Activated effector memory CD4-positive, alpha-beta T cell treated with Interleukin-2 at 50 U/mL for 16 hours (primary cell): ENCODE results near the gene FBXO7.

Experiments
- DNase-seq: peaks from one replicate; pipeline ENCODE4 v3.0.0-alpha.2; 2020

The FBXO7 gene

DNA sequence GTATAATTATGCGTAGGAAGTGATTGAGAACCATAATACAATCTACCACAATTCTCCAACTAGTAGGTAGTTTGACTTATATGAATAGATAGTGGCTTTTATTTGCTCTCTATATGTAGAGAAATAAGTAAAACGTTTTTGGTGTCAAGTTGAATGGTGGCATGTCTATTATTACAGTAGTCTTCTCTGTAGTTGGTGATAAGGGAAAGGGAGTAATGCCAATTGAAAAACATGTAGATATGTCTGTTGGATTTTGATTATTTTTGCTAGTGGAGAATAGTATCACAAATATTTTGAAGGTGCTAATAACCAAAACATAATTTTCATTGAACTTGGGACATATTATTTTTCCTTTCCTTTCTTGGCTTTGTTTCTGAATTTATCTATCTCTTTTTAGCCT, 17.5 kb downstream of the FBXO7 start:
- DNase-seq: no peak

DNA sequence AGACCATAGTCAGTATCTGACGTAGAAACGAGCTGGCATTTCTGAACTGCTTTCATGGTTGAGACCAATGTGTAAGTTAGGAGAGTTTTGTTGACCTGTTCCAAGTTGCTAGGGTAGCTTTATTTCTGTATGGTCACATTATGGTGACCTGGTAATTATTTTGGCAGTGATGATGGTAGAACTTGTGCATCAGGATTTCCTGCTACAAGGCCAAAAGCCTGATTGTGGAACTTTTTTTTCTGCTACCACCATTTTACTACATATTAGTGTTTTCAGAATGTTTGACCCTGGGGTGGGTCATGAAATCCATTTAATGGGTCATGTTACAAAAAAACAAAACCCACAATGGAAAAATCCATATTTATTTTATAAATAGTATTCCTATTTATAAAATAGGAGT, 18.9 kb downstream of the FBXO7 start:
- DNase-seq: no peak

DNA sequence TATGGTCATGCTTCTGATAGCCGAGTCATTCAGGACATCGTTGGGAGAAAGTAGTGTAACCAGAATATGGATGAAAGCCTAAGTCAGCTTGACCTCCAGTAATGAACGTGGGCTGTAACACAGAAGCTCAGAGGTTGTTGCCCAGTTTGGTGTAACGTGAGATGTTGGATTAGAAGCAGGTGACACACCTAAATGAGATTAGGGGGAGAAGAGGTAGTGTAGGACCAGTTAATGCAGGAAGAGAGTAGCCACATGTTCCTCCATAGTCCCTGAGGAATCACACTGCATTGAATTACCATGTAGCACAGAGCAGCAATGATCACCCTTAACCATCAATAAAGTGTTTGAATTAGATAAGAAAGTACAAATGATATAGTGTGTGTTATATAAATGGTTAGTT, 20.4 kb downstream of the FBXO7 start:
- no peak for DNase-seq

DNA sequence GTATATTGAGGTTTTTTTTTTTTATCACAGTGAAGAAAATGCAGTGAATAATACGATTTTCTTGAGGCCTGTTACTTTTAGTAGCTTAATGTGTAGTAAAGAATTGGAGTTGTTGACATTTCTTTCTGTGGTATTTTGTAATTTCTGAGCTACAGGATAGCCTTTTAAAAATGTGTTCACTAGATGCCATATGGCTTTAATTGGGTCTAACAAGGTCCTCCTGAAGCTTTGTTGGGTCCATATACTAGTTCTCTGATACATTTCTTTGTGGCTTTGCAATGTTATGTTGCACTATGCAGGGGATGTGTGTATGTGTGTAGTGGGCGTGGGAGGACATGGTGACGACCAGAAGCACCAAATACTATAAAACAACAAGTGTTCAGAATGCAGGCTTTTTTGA, 25.1 kb downstream of the FBXO7 start:
- DNase-seq: no peak

DNA sequence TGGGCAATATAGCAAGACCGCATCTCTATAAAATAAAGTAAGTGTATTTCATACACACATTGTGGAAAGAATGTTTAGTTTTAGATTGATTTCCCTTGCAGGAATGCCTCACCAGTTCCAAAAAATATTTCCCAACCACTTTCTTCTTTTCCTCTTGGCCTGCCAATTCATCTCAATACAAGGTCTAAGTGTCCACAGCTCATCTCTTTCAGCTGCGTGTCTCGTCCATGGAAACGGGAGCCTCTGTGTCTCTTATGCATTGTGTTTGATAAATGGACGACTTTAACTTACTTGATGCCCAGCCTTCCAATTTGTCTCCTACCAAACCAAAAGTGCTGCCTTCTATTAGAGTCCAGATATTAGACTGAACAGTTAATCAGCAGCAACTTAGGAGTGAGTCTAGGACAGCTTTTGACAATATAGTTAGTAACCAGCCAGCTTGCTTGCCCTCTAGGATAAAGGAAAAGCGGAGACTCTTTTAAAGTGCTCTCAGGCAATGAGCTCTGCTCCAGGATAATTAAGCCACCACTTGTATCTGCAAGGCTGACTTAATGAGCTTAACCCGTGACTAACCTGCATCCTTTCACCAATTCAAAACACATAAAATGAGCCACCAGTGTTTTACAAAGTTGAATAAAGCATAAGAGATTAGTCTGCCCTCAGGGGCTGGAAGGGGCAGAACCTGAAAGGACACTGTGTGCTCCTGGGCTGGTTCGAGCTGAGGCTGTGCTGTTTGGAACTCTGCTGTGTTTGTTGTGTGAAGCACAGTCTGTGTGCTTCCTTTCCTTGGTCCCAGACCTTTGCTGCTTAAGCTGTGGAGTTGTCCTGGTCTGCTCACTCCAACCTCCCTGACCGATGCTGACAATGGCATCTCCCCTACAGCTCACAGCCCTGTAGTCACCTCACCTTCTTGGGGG, 27.5 kb downstream of the FBXO7 start:
- DNase-seq: no peak

DNA sequence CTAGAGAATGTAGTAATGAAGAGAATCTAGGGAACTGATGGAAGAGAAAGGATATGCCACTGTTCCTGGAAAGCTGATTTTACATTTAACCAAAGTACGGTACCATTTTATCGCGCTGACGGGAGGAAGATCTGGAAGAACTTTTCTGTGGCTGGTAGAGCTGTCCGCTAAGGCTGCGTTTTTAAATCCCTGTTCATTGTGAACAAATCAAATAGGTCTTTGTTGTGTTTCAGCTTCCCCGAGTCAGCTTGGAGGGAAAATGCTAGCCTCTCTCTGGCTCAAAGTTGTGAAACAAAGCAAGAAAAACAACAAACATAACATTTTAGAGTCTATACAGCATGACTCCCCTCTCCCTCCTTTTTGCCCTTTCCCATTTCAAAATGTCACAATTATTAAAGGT, 34.4 kb downstream of the FBXO7 start:
- DNase-seq: no peak

DNA sequence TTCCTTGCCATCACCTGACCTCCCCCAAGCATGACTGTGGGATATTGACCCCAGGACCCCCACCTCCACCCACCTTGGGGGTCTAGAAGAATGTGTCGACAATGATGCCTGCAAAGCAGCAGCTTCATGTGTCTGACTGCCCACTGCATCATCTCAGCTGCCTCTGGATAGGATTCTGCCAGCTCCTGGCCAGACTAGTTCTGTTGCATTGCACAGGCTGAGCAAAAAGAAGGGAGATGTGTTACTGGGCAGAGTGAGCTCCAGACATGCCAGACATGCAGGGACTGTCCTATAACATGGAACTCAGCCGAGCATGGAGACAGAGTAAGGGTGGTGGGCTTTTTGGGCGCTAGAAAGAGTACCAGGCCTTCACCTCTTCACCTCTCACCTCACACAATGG, 36.7 kb downstream of the FBXO7 start:
- no peak for DNase-seq

DNA sequence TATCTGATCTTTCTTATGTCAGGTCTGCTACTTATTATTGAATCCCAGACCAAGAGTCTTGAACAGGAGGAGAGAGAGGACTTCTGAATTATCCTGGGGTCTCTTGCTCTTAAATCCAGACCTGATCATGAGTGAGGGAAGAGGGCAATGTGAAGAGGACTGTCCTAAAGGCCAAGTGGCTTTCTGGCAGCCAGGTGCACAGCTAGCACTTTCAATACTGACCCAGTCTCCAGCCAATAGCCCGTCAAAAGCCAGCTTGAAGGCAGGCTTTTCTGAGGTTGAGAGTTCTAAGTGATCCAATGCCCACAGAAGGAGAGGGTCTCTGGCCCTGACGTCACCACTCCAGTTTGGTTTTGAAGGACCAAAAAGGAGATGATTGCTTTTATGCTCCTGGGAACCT, 37.2 kb downstream of the FBXO7 start:
- no peak for DNase-seq

DNA sequence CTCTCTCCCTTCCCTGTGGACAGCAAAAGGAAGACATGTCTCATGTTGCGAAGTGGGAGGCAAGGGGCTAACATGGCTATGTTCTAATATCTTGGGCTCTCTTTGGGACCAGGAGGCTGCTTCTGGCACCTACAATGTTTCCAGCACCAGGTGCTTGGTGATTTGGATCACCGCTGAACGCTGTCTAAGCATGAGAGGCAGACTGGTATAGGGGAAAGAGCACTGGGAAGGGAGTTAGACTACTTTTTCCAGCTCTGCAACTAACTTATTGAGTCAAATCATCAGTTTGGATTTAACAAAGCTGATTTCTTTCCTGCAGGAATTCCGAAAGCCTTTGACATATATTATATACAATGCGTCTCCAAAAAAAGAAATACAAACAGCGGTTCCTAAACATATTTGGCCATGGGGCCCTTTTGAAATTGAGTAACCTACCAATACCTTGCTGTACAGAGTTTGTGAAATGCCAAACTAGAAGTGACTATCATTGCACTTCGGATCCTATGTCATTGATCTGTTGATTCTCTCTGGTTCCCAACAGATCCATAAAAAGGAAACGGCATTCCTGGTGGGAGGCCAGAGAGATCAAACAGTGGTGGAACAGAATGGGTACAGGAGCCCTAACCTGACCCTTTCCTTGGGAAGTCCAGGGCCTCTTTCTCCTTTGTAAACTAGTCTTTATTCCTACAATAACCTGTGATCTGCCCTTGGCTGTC, 37.8 kb downstream of the FBXO7 start:
- no peak for DNase-seq

DNA sequence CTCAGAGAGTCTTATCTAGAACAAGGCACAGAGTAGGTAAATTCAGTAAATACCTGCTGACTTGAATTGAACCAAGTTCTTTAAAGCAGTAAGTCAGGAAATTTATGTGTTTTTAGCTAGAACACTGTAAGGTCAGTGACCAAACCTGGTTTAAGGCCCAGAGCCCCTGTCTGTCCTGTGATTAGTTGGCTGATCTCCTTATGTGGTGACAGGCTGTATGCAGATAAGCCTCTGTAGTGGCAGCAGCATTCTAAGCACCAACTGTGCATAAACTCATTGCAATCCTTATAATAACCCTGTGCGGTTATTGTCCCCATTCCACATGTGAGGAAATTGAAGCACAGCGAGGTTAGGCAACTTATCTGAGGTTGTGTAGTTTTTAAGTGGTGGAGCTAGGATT, 40.5 kb downstream of the FBXO7 start:
- no peak for DNase-seq

DNA sequence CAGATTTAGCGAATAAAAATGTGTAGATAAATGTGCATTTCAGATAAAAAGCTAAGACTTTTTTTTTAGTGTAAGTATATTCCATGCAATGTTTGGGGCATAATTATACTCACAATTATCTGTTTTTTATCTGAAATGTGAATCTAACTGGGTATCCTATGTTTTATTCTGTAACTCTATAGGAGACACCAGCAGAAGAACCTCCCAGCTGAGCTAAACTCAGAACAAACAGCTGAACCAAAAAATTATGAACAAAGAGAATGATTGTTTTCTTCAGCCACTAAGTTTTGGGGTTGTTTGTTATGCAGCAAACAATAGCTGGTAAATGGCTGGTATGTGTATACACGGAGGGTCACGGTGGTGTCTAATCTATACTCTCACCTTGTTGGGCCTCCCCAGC, 42.9 kb downstream of the FBXO7 start:
- DNase-seq: no peak

DNA sequence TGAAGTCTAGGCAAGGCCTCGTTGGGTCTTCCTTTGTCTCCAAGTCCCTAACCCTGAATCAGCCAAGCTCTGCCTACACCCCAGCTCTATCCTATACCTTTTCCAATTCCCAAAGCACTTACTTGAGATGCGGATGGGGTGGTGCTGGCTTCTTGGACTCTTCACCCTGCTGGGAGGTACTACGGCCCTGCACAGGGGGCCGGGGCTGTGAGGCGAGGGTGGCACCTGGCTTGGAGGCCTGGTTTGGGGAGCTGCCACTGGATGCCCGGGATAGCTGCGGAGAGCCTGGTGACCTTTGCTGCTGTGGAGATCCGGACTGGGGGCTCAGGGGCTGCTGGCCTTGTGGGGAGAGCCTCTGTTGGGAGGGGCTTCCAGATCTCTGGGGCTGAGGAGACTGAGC, 43.3 kb downstream of the FBXO7 start:
- no peak for DNase-seq

DNA sequence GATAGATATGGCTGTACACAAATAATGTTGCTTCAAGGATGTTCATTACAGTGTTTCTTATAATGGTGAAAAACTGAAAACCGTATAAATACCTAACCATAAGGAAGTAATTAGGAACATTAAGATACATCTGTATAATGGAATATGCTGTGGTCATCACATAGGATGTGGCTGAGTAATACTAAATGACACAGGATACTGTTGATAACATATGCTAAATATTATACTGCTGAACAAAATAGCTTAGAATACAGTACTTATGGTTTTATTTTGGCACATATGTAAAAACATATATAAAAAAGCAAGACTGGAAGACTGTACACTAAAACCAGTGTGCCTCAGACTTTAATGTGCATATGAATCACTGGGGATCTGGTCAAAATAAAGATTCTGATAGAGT, 43.8 kb downstream of the FBXO7 start:
- no peak for DNase-seq

DNA sequence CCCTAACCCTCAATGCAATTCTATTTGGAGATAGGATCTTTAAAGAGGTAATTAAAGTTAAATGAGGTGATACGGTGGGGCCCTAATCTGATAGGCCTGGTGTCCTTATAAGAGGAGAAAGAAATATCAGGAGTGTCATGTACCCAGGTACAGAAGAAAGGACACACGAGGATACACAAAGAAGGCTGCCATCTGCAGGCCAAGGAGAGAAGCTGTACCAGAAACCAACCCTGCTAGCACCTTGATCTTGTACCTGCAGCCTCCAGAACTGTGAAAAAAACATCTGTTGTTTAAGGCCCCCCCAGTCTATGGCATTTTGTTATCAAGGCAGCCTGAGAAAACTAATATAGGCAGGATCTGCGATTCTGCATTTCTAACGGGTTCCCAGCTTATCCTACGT, 44.2 kb downstream of the FBXO7 start:
- no peak for DNase-seq

DNA sequence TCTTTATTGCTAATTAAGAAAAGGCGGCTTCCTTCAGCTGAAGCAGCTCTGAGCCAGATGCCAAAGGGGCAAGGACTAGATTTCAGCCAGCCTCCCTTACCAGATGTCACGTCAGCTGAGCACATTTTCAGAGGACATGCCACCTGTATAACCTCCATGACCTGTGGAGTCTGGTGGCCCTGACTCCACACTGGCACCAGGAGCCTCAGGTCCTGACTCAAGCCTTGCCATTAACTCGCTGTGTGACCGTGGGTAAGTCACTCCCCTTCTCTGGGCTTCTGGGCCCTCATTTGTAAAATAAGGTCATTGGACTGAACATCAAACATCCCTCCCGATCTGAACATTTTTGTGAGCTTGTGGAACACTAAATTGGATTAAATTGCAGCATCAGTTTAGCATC, 46.0 kb downstream of the FBXO7 start:
- DNase-seq: no peak

DNA sequence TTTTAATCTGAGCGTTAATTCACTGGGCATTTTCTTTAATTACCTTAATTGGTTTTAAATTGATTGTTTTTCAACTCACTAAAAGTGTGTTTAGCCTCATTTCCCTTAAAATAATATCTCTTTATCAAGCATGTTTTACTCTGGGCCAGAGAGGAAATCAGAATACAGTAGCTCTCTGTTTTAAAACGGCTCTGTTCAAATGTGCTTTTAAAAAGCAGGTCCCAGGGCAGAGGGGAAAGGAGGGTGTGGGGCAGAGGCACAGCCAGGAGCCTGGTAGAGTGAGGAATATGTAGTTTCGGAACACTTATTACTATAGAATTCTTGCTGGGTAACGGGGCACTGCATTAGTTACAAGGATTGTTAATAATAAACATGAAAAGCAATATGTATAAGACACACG, 47.6 kb downstream of the FBXO7 start:
- no peak for DNase-seq

DNA sequence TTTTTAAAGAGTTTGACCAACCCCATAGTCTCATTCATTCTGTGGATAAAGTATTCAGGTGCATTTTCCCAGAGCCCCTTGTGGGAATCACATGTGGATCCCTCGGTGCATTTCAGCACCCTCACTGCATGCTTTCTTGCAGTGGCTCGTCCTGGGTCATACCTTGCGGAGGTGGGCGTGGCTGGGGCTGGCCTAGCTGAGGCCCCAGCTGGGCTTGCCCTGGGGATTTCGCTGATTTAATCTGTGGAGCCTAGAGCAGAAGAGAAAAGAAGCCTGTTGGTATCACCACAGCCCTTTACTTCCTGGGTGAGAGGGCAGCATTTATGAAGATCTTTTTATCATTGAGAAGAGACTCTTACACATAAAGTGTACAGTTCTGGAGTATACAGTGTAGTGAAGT, 53.1 kb downstream of the FBXO7 start:
- DNase-seq: no peak

DNA sequence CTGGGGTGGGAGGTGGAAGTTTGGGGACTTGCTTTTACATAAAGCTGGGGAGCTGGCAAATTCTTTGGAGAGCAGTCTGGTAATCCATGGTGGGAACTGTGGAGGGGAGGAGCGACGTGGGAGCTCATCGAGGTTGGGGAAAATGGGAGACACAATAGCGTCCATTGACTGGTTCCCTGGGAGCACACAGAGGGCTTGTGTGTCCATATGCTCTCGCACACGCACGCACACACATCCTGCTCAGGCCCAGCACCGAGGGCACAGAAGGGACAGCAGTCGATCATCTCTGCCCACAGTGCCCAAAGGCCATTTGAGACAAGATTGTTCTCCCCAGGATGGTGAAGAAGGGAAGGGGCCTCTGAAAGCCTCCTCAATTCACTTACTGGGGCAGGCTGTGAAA, 53.7 kb downstream of the FBXO7 start:
- DNase-seq: no peak

DNA sequence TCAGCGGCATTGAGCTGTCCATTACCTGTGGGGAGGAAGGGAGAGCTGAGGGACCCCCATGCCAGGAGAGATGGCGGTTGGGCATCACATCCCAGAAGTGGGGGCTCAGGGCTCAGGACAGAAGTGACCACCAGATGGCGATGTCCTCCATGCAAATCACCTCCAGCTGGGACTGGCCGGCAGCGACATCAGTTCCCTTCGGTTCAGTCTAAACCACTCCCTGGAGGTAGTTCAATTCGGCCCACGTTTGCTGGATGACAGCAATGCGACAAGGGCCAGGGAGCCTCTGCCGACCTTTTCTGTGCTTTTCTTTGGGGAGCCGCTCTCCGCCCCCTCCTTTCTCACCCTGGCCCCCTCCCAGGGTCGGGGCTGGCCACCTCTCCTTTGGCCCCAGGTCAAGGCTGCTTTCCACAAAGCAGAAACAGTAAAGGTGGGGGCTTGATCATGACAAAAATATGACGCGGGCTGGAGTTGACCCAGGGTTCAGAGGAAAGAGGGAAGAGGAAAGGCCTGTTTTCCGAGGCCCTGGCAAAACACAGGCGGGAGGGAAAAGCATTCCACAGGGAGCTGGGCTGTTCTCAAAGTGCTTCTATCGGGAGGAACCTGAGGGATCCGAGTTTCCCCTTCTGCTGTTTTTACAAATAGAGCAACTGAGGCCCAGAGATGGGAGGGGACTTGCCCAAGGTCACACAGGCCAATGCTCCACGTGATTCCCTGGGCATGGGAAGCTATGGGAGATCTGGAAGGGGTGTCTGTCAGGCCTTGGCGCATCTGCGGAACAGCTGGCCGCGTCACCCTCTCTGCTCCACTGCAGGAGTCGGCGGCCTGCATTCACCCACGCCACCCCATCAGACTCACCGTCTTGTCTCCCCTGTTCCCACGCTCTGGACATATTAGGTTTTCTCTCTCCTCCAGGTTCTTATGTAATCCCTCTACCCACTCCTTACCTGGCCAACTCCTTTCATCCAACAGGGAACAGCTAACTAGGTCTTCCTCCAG, 54.7 kb downstream of the FBXO7 start:
- peak; percentile 32 for DNase-seq

DNA sequence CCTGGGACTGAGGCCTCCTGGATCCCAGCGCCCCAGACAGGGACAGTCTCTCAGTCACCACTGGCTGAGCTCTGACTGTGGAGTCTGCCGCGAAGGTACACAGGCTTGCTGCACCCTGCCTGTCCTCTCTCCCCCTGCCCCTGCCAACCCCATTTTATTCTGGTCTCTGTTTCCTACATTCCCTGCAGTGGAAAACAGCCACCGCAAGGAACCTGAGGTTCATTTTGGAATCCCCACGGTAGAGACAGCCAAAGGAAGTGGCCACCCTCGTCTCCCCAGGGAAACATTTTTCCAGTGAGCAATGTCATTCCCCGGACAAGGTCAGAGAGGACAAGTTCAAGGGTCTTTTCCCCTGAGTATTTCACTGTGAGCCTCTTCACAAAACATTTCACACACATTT, 56.6 kb downstream of the FBXO7 start:
- DNase-seq: no peak

DNA sequence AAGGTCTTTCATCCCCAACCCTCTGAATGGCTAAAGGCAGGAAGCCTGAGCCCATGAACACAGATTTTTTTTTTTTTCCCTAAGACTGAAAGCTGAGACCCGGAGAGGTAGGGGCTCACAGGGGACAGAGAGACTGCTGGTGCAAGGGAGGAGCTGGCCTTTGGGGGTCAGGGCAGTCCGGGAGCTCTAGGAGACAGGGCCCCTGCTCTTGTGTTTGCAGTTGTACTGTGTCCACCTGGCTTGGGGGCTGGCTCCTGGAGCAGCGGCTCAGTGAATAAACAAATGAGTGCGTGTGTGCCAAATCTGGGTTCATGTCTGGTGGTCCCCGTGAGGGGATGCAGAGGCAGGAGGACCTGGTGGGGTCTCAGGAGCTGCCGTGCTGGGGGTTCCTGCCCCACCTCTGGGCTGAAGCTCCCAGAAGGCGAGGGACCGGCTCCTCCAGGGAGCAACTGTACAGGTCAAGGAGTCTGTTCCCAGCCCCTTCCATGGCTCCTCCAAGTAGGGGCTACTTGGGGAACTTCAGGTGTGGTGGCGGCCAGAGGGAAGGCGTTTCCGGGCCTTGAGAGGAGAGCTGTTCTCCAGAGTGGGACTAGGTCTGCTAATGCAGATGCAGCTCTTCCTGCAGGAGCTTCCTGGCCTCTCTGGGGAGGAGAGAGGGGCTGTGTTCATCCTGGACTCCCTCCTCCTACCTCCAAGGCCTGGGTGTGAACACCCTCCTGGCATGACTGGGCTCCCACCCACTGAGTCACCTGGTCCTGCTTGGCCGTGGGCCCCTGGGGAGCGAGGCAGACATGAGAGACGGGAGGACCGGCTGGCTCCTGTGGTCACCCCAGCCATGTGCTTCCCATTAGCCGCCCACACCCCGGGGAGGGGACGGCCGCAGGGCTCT, 57.6 kb downstream of the FBXO7 start:
- DNase-seq: no peak

DNA sequence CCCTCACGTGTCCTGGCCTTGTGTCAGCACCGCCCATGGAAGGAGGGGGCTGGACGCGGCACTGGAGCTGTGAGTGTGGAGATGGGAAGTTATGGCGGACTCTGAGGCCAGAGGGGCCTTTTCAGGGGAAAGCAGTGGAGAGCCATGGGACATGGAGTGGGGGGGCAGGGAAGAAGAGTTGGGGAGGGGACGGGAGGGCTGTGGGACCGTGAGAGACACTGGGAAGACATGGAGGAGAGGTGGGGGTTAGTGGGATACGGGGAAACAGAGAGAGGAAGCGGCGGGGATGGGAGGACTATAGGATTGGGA, 58.2 kb downstream of the FBXO7 start:
- DNase-seq: no peak
